ENCODE measurements around the gene EPHA1. TPM values are rescaled to one million over a fixed set of nuclear protein-coding genes. Genes with fewer than 3 reads are reported as not detected.
A peak's percentile ranks its signal among the peaks of the same experiment; 100 is the strongest.

Gene EPHA1
- total RNA-seq, result under 0.01 TPM in 1 of 2 replicates, not detected in the other

GRCh38 chr7:143408686-143409561 lies at the start of gene EPHA1:
TSS of gene EPHA1 (minus strand) at chr7:143408856. CDS start at chr7:143408805, 51 bp downstream.
- DNase-seq (ENCODE audit: low read depth in 2 of 2), result no peak

- no peak for DNase-seq (ENCODE audit: low read depth in 2 of 2)
These were observed 49.6 kb upstream of the EPHA1 start for GRCh38 chr7:143458263-143458662.

- DNase-seq (ENCODE audit: low read depth in 2 of 2), result no peak
These were observed 48.5 kb upstream of the EPHA1 start for GRCh38 chr7:143456992-143457793.

GRCh38 chr7:143455942-143456341 lies 47.3 kb upstream of the EPHA1 start:
- no peak for DNase-seq (ENCODE audit: low read depth in 2 of 2)

GRCh38 chr7:143455491-143455890 lies 46.8 kb upstream of the EPHA1 start:
- no peak for DNase-seq (ENCODE audit: low read depth in 2 of 2)

GRCh38 chr7:143454091-143454680 lies 45.5 kb upstream of the EPHA1 start:
- no peak for DNase-seq (ENCODE audit: low read depth in 2 of 2)

- DNase-seq (ENCODE audit: low read depth in 2 of 2), result no peak
These were observed 43.8 kb upstream of the EPHA1 start for GRCh38 chr7:143452495-143452894.

GRCh38 chr7:143451746-143452145 lies 43.1 kb upstream of the EPHA1 start:
- DNase-seq (ENCODE audit: low read depth in 2 of 2), result no peak

- DNase-seq (ENCODE audit: low read depth in 2 of 2), result no peak
These were observed 42.5 kb upstream of the EPHA1 start for GRCh38 chr7:143451122-143451521.

GRCh38 chr7:143449793-143450192 lies 41.1 kb upstream of the EPHA1 start:
- DNase-seq (ENCODE audit: low read depth in 2 of 2), result no peak

GRCh38 chr7:143448429-143448828 lies 39.8 kb upstream of the EPHA1 start:
- no peak for DNase-seq (ENCODE audit: low read depth in 2 of 2)

GRCh38 chr7:143447466-143447865 lies 38.8 kb upstream of the EPHA1 start:
- DNase-seq (ENCODE audit: low read depth in 2 of 2), result no peak

- DNase-seq (ENCODE audit: low read depth in 2 of 2), result no peak
These were observed 36.1 kb upstream of the EPHA1 start for GRCh38 chr7:143444785-143445184.

GRCh38 chr7:143444063-143444782 lies 35.6 kb upstream of the EPHA1 start:
- DNase-seq (ENCODE audit: low read depth in 2 of 2), result no peak

GRCh38 chr7:143443153-143443552 lies 34.5 kb upstream of the EPHA1 start, which contains the start of gene TAS2R60:
TSS of gene TAS2R60 (plus strand) at chr7:143443453. CDS start at chr7:143443453, 0 bp downstream.
- no peak for DNase-seq (ENCODE audit: low read depth in 2 of 2)

- DNase-seq (ENCODE audit: low read depth in 2 of 2), result no peak
These were observed 31.2 kb upstream of the EPHA1 start for GRCh38 chr7:143439866-143440265.

- DNase-seq (ENCODE audit: low read depth in 2 of 2), result peak in 1 of 2 donors; percentile 10
These were observed 28.9 kb upstream of the EPHA1 start for GRCh38 chr7:143437578-143437977.

GRCh38 chr7:143436325-143436946 lies 27.8 kb upstream of the EPHA1 start:
- no peak for DNase-seq (ENCODE audit: low read depth in 2 of 2)

GRCh38 chr7:143435266-143435665 lies 26.6 kb upstream of the EPHA1 start:
- DNase-seq (ENCODE audit: low read depth in 2 of 2), result no peak

GRCh38 chr7:143434660-143435059 lies 26.0 kb upstream of the EPHA1 start:
- DNase-seq (ENCODE audit: low read depth in 2 of 2), result no peak

GRCh38 chr7:143433759-143434158 lies 25.1 kb upstream of the EPHA1 start:
- DNase-seq (ENCODE audit: low read depth in 2 of 2), result no peak

Measured in dermis microvascular lymphatic vessel endothelial cell (primary cell).